ENCODE measurements around the gene NTRK3. TPM values are rescaled to one million over a fixed set of nuclear protein-coding genes. Genes with fewer than 3 reads are reported as not detected.

Gene NTRK3
- total and polyA plus RNA-seq, 4 donors, result 0.21 to 2.9 (median 0.32) TPM

- no peak for TF ChIP-seq HNF4G (IDR thresholded peaks at IDR 0.05)
- TF ChIP-seq GABPA (IDR thresholded peaks at IDR 0.05 in 1 of 2, conservative IDR thresholded peaks at IDR 0.05 in 1 of 2), result no peak
- no peak for TF ChIP-seq FOXA2 (IDR thresholded peaks at IDR 0.05)
- TF ChIP-seq MAX (IDR thresholded peaks at IDR 0.05), result no peak
- TF ChIP-seq EGR1 (IDR thresholded peaks at IDR 0.05; ENCODE audit: low read depth in 2 of 2), result no peak
- no peak for TF ChIP-seq RXRA (IDR thresholded peaks at IDR 0.05)
- no peak for TF ChIP-seq RAD21 (IDR thresholded peaks at IDR 0.05)
- TF ChIP-seq JUND (IDR thresholded peaks at IDR 0.05), result no peak
- no peak for TF ChIP-seq REST (IDR thresholded peaks at IDR 0.05)
- no peak for TF ChIP-seq NR2F2 (IDR thresholded peaks at IDR 0.05)
- no peak for TF ChIP-seq YY1 (IDR thresholded peaks at IDR 0.05)
- no peak for TF ChIP-seq TAF1 (conservative IDR thresholded peaks at IDR 0.05)
- no peak for TF ChIP-seq CTCF (IDR thresholded peaks at IDR 0.05; ENCODE audit: low read depth, low read length, missing input control)
- TF ChIP-seq ATF3 (IDR thresholded peaks at IDR 0.05), result no peak
- no peak for TF ChIP-seq FOXA1 (IDR thresholded peaks at IDR 0.05)
- no peak for TF ChIP-seq SP1 (IDR thresholded peaks at IDR 0.05)
- TF ChIP-seq ZBTB33 (IDR thresholded peaks at IDR 0.05), result no peak
- Histone ChIP-seq H3K27ac (ENCODE audit: low read depth in 1 of 2, low read length in 2 of 2) (no peak overlapping the region), H3K4me3 (ENCODE audit: low read depth in 1 of 3, low read length in 3 of 3) (no peak overlapping the region), H3K9me3 (ENCODE audit: control insufficient read depth in 4 of 4, low read length in 3 of 4) (peaks cover 0 to 2% (median 0%) of the 10 kb centered on the region in 4 donors), H3K36me3 (ENCODE audit: control insufficient read depth in 4 of 4, insufficient read depth in 3 of 4, low read depth in 1 of 4, low read length in 3 of 4) (no peaks in the 10 kb centered on the region), H3K4me1 (ENCODE audit: control insufficient read depth in 4 of 4, insufficient read depth in 4 of 4, low read length in 3 of 4) (no peaks in the 10 kb centered on the region), H3K27me3 (ENCODE audit: control insufficient read depth in 4 of 4, insufficient read depth in 4 of 4, low read length in 3 of 4) (peaks cover 0 to 12% (median under 1%) of the 10 kb centered on the region in 4 donors), H3K9ac (ENCODE audit: low read depth in 1 of 2, low read length in 2 of 2) (no peak overlapping the region)
- whole genome bisulfite sequencing, result 67% methylated on average over 4 of the region's 4 CpGs
- no peak for DNase-seq (ENCODE audit: low spot score)
These were observed 346.2 kb downstream of the NTRK3 start for GRCh38 chr15:87910301-87910700.
